OCI-LY3 (cell line): ENCODE measurements around the gene STKLD1.

Experiments
- H2AFZ ChIP-seq: fragments of 200-600, 300-600 bp; shearing (Covaris generic); 2 replicates; pipeline ENCODE4 v1.6.0; 2014; ENCODE audit warnings: antibody characterized with exemption, low read depth, low read length
- H3K27ac ChIP-seq: fragments of 200-600, 300-600 bp; sonication (generic); 2 replicates; pipeline ENCODE4 v1.5.1; 2014; ENCODE audit warnings: mild to moderate bottlenecking, low read length, moderate library complexity, mixed read lengths
- H3K27me3 ChIP-seq: fragments of 200-600, 300-600 bp; sonication (generic); 2 replicates; pipeline ENCODE4 v1.6.1; 2014; ENCODE audit warnings: low read depth, low read length, mixed read lengths
- H3K36me3 ChIP-seq: fragments of 200-600, 300-600 bp; sonication (generic); replicated peaks from 2 replicates; pipeline ENCODE3; 2014; ENCODE audit warnings: low read depth, low read length, mixed read lengths
- H3K4me1 ChIP-seq: fragments of 300-600, 200-600 bp; sonication (generic); 2 replicates; pipeline ENCODE4 v1.6.1; 2014; ENCODE audit warnings: low read length, mixed read lengths
- H3K4me2 ChIP-seq: fragments of 200-600, 300-600 bp; sonication (generic); 2 replicates; pipeline ENCODE4 v1.6.1; 2014; ENCODE audit warnings: low read length, mixed read lengths
- H3K4me3 ChIP-seq: fragments of 300-600, 200-600 bp; sonication (generic); 2 replicates; pipeline ENCODE4 v1.5.1; 2014; ENCODE audit warnings: antibody characterized with exemption, mild to moderate bottlenecking, low read length, moderate library complexity
- H3K79me2 ChIP-seq: fragments of 300-600, 200-600 bp; shearing (Covaris generic); 2 replicates; pipeline ENCODE4 v1.6.1; 2014; ENCODE audit warnings: mild to moderate bottlenecking, low read length, mixed read lengths
- H3K9ac ChIP-seq: fragments of 300-600, 200-600 bp; shearing (Covaris generic); 2 replicates; pipeline ENCODE4 v1.6.0; 2014; ENCODE audit warnings: mild to moderate bottlenecking, low read length, moderate library complexity
- H3K9me3 ChIP-seq: fragments of 200-600, 300-600 bp; shearing (Covaris generic); 2 replicates; pipeline ENCODE4 v1.6.1; 2014; ENCODE audit warnings: low read length, mixed read lengths; ENCODE audit not compliant: insufficient read depth
- H4K20me1 ChIP-seq: fragments of 200-600, 300-600 bp; sonication (generic); 2 replicates; pipeline ENCODE4 v1.6.1; 2016; ENCODE audit warnings: low read length, mixed read lengths; ENCODE audit not compliant: insufficient read depth
- CTCF ChIP-seq: fragments of 200-600, 300-600 bp; sonication (generic); IDR thresholded peaks from 2 replicates; pipeline ENCODE4 v1.5.1; 2014; ENCODE audit warnings: antibody characterized with exemption, low read length, low read depth
- EZH2phosphoT487 ChIP-seq: fragments of 200-600 bp; shearing (Covaris generic); IDR thresholded peaks from 2 replicates; pipeline ENCODE4 v1.6.1; 2018; ENCODE audit warnings: antibody characterized with exemption, mixed run types, low read depth

Gene STKLD1

GRCh38 chr9:133386338-133386737 is 10.2 kb downstream of the STKLD1 start:
- Histone ChIP-seq H3K9ac (no peak overlapping the region), H3K27me3 (no peaks in the 10 kb centered on the region), H3K79me2 (no peaks in the 10 kb centered on the region), H4K20me1 (no peaks in the 10 kb centered on the region), H3K36me3 (no peaks in the 10 kb centered on the region), H3K4me1 (no peaks in the 10 kb centered on the region), H3K9me3 (no peaks in the 10 kb centered on the region; the same call in 1 of the 2 replicates), H3K4me3 (no peak overlapping the region), H3K27ac (no peak overlapping the region), H2AFZ (no peak overlapping the region), H3K4me2 (no peak overlapping the region)
- no peak for TF ChIP-seq CTCF
- TF ChIP-seq EZH2phosphoT487, result no peak

- no peak overlapping the region for H3K9ac ChIP-seq
- H3K36me3 ChIP-seq, result no peaks in the 10 kb centered on the region
- no peaks in the 10 kb centered on the region for H3K79me2 ChIP-seq
- H3K27me3 ChIP-seq, result no peaks in the 10 kb centered on the region
- H2AFZ ChIP-seq, result no peak overlapping the region
- H3K4me2 ChIP-seq, result no peak overlapping the region
- no peaks in the 10 kb centered on the region for H4K20me1 ChIP-seq
- H3K27ac ChIP-seq, result no peak overlapping the region
- TF ChIP-seq EZH2phosphoT487 (no peak), CTCF (no peak)
- no peaks in the 10 kb centered on the region for H3K4me1 ChIP-seq
- H3K9me3 ChIP-seq, result no peaks in the 10 kb centered on the region; the same call in 1 of the 2 replicates
- no peak overlapping the region for H3K4me3 ChIP-seq
Observed at GRCh38 chr9:133387680-133388079, 11.5 kb downstream of the STKLD1 start.

DNA sequence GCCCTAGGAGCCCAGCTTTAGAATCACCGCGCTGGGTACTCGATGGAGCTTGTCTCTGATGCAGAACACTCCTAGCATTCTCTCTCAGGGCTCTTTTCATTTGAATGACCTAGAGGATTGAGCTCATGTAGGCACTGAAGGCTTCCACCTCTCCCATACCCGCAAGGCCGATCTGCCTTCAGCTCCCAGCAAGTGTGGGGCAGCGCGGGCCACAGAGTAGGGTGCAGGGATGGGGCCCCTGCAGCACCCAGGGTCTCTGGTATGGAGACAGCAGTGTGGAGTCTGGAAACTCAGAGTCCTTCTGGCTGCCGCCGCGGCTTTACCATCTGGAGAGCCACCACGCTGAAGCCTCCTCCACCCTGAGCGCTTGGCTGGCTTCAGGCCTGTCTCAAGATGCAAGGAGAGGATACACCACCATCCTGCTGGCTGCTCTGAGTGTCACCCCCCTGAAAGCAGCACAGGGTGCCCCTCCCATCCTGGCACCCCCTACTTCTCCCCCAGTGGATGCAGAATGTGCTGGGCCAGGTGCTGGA is 12.9 kb downstream of the STKLD1 start:
- Histone ChIP-seq H3K27me3 (no peaks in the 10 kb centered on the region), H3K27ac (no peak overlapping the region), H3K79me2 (no peaks in the 10 kb centered on the region), H3K4me3 (no peak overlapping the region), H3K9me3 (no peaks in the 10 kb centered on the region), H3K4me1 (no peaks in the 10 kb centered on the region), H3K4me2 (no peak overlapping the region), H3K9ac (no peak overlapping the region), H4K20me1 (no peaks in the 10 kb centered on the region), H2AFZ (no peak overlapping the region), H3K36me3 (no peaks in the 10 kb centered on the region)
- TF ChIP-seq EZH2phosphoT487 (no peak), CTCF (no peak)

DNA sequence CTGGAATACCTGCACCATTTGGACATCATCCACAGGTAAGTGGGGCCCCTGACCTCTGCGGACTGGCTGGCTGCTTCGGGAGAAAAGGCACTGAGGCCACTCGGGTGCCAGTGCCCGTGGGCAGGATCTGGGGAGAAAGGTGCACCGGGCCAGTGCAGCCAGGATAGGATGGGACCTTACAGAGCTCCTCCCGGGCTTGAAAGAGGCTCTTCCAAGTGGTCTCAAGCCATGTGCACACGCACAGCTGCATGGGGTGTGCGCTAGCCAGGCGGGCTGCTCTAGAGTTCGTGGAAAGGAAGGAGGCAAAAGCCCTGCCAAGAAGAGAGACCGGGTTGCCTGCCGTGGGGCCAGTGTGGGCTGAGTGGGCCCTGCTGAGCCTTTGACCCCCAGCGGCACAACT is 13.4 kb downstream of the STKLD1 start:
- H4K20me1 ChIP-seq, result no peaks in the 10 kb centered on the region
- no peaks in the 10 kb centered on the region for H3K79me2 ChIP-seq
- H3K4me1 ChIP-seq, result no peaks in the 10 kb centered on the region
- no peak overlapping the region for H3K27ac ChIP-seq
- no peak overlapping the region for H2AFZ ChIP-seq
- H3K36me3 ChIP-seq, result no peaks in the 10 kb centered on the region
- no peak overlapping the region for H3K9ac ChIP-seq
- TF ChIP-seq EZH2phosphoT487 (no peak), CTCF (no peak)
- H3K4me3 ChIP-seq, result no peak overlapping the region
- no peak overlapping the region for H3K4me2 ChIP-seq
- H3K27me3 ChIP-seq, result no peaks in the 10 kb centered on the region
- no peaks in the 10 kb centered on the region for H3K9me3 ChIP-seq
